HCT116 (cell line): ENCODE measurements around the gene ZC3H12A. TPM values are rescaled to one million over a fixed set of nuclear protein-coding genes. Genes with fewer than 3 reads are reported as not detected.
A peak's percentile ranks its signal among the peaks of the same experiment; 100 is the strongest.

Experiments
- ATAC-seq: fragments of 200-7000 bp; cut with Tn5 transposase; 2 replicates; pipeline ENCODE4 v1.9.1; 2020; ENCODE audit warnings: mild to moderate bottlenecking, moderate library complexity
- BruUV-seq: library from RNA; stranded (reverse); fragments of 400-500 nt; replicated peaks from 2 replicates; lab custom pipeline; 2021; lab: Mats Ljungman, UMichigan
- CTCF ChIA-PET: fragments of 300-600 bp; sonication (Branson Sonifier 250); formaldehyde crosslinking; loops from one replicate; lab custom pipeline; 2021; ENCODE audit warnings: antibody characterized with exemption; lab: Charles Lee
- POLR2A ChIA-PET: fragments of 300-600, 350-600 bp; sonication (Branson Sonifier 250); formaldehyde crosslinking; loops from one replicate; lab custom pipeline; 2021; ENCODE audit warnings: antibody characterized with exemption; lab: Charles Lee
- RAD21 ChIA-PET, 2 experiments: fragments of 300-600 bp; sonication (Branson Sonifier 250); formaldehyde crosslinking; loops; one replicate each; lab custom pipeline; 2023; ENCODE audit warnings: low total read pairs in 2 of 2; ENCODE audit not compliant: uncharacterized antibody in 2 of 2, unreplicated experiment in 2 of 2, low non-redundant PET in 1 of 2; lab: Charles Lee
- DNase-seq: peaks from one replicate; pipeline ENCODE4 v3.0.0-alpha.2; 2010; ENCODE audit warnings: low read depth, low spot score
- H2AFZ ChIP-seq: fragments of 200-600 bp; shearing (Covaris generic), sonication (generic); 2 replicates; pipeline ENCODE4 v1.6.1; 2017; ENCODE audit warnings: low read depth, mixed run types, mixed read lengths, antibody characterized with exemption, low read length; ENCODE audit not compliant: poor library complexity, severe bottlenecking
- H3K27ac ChIP-seq: 2 replicates; pipeline ENCODE4 v1.5.1; 2012; ENCODE audit warnings: low read depth, low read length
- H3K27me3 ChIP-seq: fragments of 200-600 bp; sonication (generic); 2 replicates; pipeline ENCODE4 v1.6.1; 2016; ENCODE audit warnings: mixed run types, low read length, mixed read lengths; ENCODE audit not compliant: insufficient read depth
- H3K36me3 ChIP-seq, 2 experiments: fragments of 200-500 bp in 1 of 2; fragments of 200-600 bp in 1 of 2; sonication (Bioruptor generic) in 1 of 2; sonication (generic) in 1 of 2; 2 replicates each; pipeline versions ENCODE4 v1.5.1 to v1.6.1; 2014 to 2016; ENCODE audit warnings: low read length in 2 of 2, inconsistent platforms in 1 of 2, mixed read lengths in 1 of 2, mixed run types in 1 of 2; ENCODE audit not compliant: insufficient read depth in 2 of 2, control insufficient read depth in 1 of 2
- H3K4me1 ChIP-seq, 2 experiments: fragments of 200-600 bp in 1 of 2; sonication (generic) in 1 of 2; 2 replicates each; pipeline versions ENCODE4 v1.5.1 to v1.6.1; 2012 to 2017; ENCODE audit warnings: low read length in 2 of 2, inconsistent platforms in 1 of 2, mild to moderate bottlenecking in 1 of 2, mixed read lengths in 1 of 2, mixed run types in 1 of 2, moderate library complexity in 1 of 2; ENCODE audit not compliant: insufficient read depth in 2 of 2, control insufficient read depth in 1 of 2
- H3K4me2 ChIP-seq: fragments of 200-600 bp; sonication (generic); 2 replicates; pipeline ENCODE4 v1.6.1; 2017; ENCODE audit warnings: mixed run types, low read length, mixed read lengths
- H3K4me3 ChIP-seq, 2 experiments: fragments of 200-600 bp in 1 of 2; sonication (generic) in 1 of 2; replicated peaks in 1 of 2; 2 replicates each; pipeline ENCODE4 v1.5.1; 2011 to 2016; ENCODE audit warnings: low read length in 2 of 2, control low read depth in 1 of 2, low read depth in 1 of 2, mild to moderate bottlenecking in 1 of 2, mixed read lengths in 1 of 2, mixed run types in 1 of 2
- H3K79me2 ChIP-seq: fragments of 200-600 bp; sonication (generic); 2 replicates; pipeline ENCODE4 v1.6.1; 2017; ENCODE audit warnings: mild to moderate bottlenecking, mixed run types, low read length, moderate library complexity, mixed read lengths; ENCODE audit not compliant: insufficient read depth
- H3K9ac ChIP-seq: fragments of 200-600 bp; sonication (generic); 2 replicates; pipeline ENCODE4 v1.6.1; 2016; ENCODE audit warnings: low read length, mixed read lengths
- H3K9me2 ChIP-seq: fragments of 200-600 bp; sonication (generic), shearing (Covaris generic); 2 replicates; pipeline ENCODE4 v1.6.1; 2017; ENCODE audit warnings: mixed run types, mild to moderate bottlenecking, moderate library complexity; ENCODE audit not compliant: insufficient read depth
- H3K9me3 ChIP-seq, 2 experiments: fragments of 200-500 bp in 1 of 2; fragments of 200-600 bp in 1 of 2; sonication (Bioruptor generic) in 1 of 2; sonication (generic) in 1 of 2; 2 replicates each; pipeline ENCODE4 v1.6.1; 2014 to 2017; ENCODE audit warnings: low read length in 2 of 2, mixed read lengths in 2 of 2, inconsistent platforms in 1 of 2, low read depth in 1 of 2, mild to moderate bottlenecking in 1 of 2, mixed run types in 1 of 2, moderate library complexity in 1 of 2; ENCODE audit not compliant: control insufficient read depth in 1 of 2, insufficient read depth in 1 of 2
- H4K20me1 ChIP-seq: fragments of 200-600 bp; sonication (generic), shearing (Covaris generic); 2 replicates; pipeline ENCODE4 v1.6.1; 2017; ENCODE audit warnings: mixed run types, mild to moderate bottlenecking, moderate library complexity; ENCODE audit not compliant: insufficient read depth
- ATF3 ChIP-seq: IDR thresholded peaks from 2 replicates; pipeline ENCODE4 v1.6.1; 2012
- CEBPB ChIP-seq: IDR thresholded peaks from 2 replicates; pipeline ENCODE4 v1.6.1; 2012; ENCODE audit warnings: low read depth
- ELF1 ChIP-seq: IDR thresholded peaks from 2 replicates; pipeline ENCODE4 v1.6.1; 2012; ENCODE audit warnings: low read depth, borderline replicate concordance
- EZH2 ChIP-seq: fragments of 200-600 bp; sonication (generic); IDR thresholded peaks from 2 replicates; pipeline ENCODE4 v1.6.1; 2017; ENCODE audit warnings: antibody characterized with exemption, mixed run types
- MAX ChIP-seq: IDR thresholded peaks from 2 replicates; pipeline ENCODE4 v1.6.1; 2012
- POLR2A ChIP-seq: IDR thresholded peaks from 2 replicates; pipeline ENCODE4 v1.7.0; 2011; ENCODE audit warnings: borderline replicate concordance; ENCODE audit not compliant: insufficient read depth, insufficient read length; ENCODE audit errors: extremely low read depth
- TCF7L2 ChIP-seq: IDR thresholded peaks from 2 replicates; pipeline ENCODE4 v1.7.0; 2011; ENCODE audit warnings: borderline replicate concordance, inconsistent platforms; ENCODE audit not compliant: insufficient read depth, insufficient read length; ENCODE audit errors: extremely low read depth
- YY1 ChIP-seq: IDR thresholded peaks from 2 replicates; pipeline ENCODE4 v1.6.1; 2011; ENCODE audit warnings: low read length, low read depth, moderate library complexity, mild to moderate bottlenecking; ENCODE audit not compliant: insufficient replicate concordance; ENCODE audit errors: extremely low read depth
- ZFX ChIP-seq: fragments of 450-650 bp; IDR thresholded peaks from 2 replicates; pipeline ENCODE4 v1.6.1; 2017
- ZNF274 ChIP-seq: fragments of 200-500 bp; sonication (Bioruptor generic); IDR thresholded peaks from 2 replicates; pipeline ENCODE4 v1.6.1; 2014; ENCODE audit warnings: mild to moderate bottlenecking, low read depth, low read length, inconsistent platforms
- intact Hi-C: fragments of 100-400 bp; cut with micrococcal nuclease; formaldehyde crosslinking; loops from 2 replicates; pipeline ENCODE4 v1.10.0; 2022
- total RNA-seq: library from RNA; stranded (reverse); gene quantifications from one replicate; pipeline ENCODE4 v1.2.1, GENCODE V29; 2021; ENCODE audit not compliant: unreplicated experiment

The ZC3H12A gene
- total RNA-seq, 1 experiment from 2014 or later: 10.6 TPM

GRCh38 chr1:37477198-37477931, 3.0 kb downstream of the ZC3H12A start:
- peaks cover 69% of the 10 kb centered on the region for H3K79me2 ChIP-seq
- intact Hi-C loops: loop anchor here (10.0 kb wide), 1 partner anchor 1917 kb away; no protein-coding TSS in a partner anchor
- no peaks in the 10 kb centered on the region for H3K9me3 ChIP-seq
- DNase-seq: no peak
- CTCF ChIA-PET: interaction anchor here (7.2 kb wide), 1 partner anchor 10 kb away, joined by 59 read pairs; no protein-coding TSS in a partner anchor
- H3K27ac ChIP-seq: peak overlapping the region; percentile 91
- H3K4me3 ChIP-seq: peak overlapping the region; percentile 80
- peaks cover 63 to 82% of the 10 kb centered on the region in 2 experiments for H3K4me1 ChIP-seq
- no peak for TF ChIP-seq ZFX
- no peak for TF ChIP-seq ELF1
- TF ChIP-seq TCF7L2: no peak
- no peak for ATAC-seq
- no peaks in the 10 kb centered on the region for H3K9me2 ChIP-seq
- H4K20me1 ChIP-seq: no peaks in the 10 kb centered on the region
- no TSS peak for BruUV-seq
- peak overlapping the region; percentile 78 for H3K4me2 ChIP-seq
- POLR2A ChIA-PET: interaction anchor here (4.1 kb wide), 1 partner anchor 9 kb away, joined by 34 read pairs; no protein-coding TSS in a partner anchor
- no peaks in the 10 kb centered on the region for H3K27me3 ChIP-seq
- peak overlapping the region; percentile 88 for H3K9ac ChIP-seq
- no peak overlapping the region for H2AFZ ChIP-seq
- RAD21 ChIA-PET: no interaction called here
- peaks cover 15 to 29% of the 10 kb centered on the region in 2 experiments; a peak in 3 of 4 replicates for H3K36me3 ChIP-seq

GRCh38 chr1:37477946-37478345, 3.6 kb downstream of the ZC3H12A start:
- Histone ChIP-seq H3K9me2 (no peaks in the 10 kb centered on the region), H3K4me3 (no peak overlapping the region), H3K4me2 (peak overlapping the region; percentile 78), H3K27ac (peak overlapping the region; percentile 91; the same call in 1 of the 2 replicates), H3K4me1 (peaks cover 57 to 77% of the 10 kb centered on the region in 2 experiments), H3K79me2 (peaks cover 69% of the 10 kb centered on the region), H4K20me1 (no peaks in the 10 kb centered on the region), H3K9ac (peak overlapping the region; percentile 88), H2AFZ (no peak overlapping the region), H3K9me3 (no peaks in the 10 kb centered on the region), H3K27me3 (no peaks in the 10 kb centered on the region), H3K36me3 (peaks cover 15 to 35% of the 10 kb centered on the region in 2 experiments; a peak in 3 of 4 replicates)
- TF ChIP-seq MAX (no peak), ELF1 (no peak), ATF3 (no peak), POLR2A (no peak), EZH2 (no peak), YY1 (no peak), ZNF274 (no peak), CEBPB (no peak), TCF7L2 (no peak)
- CTCF ChIA-PET: interaction anchor here (7.2 kb wide), 1 partner anchor 10 kb away, joined by 59 read pairs; no protein-coding TSS in a partner anchor
- ATAC-seq (no peak), DNase-seq (no peak)
- RAD21 ChIA-PET: no interaction called here
- POLR2A ChIA-PET: no interaction called here
- intact Hi-C loops: loop anchor here (10.0 kb wide), 1 partner anchor 1917 kb away; no protein-coding TSS in a partner anchor
- no TSS peak for BruUV-seq
